Duodenal mucosa (tissue), 2 donors: ENCODE results near the gene EYA3.

Experiments
- H3K27ac ChIP-seq: one replicate; pipeline ENCODE4 v1.7.0; 2013; ENCODE audit warnings: low read depth, low read length
- H3K27me3 ChIP-seq, 2 donors: one replicate each; pipeline ENCODE4 v1.7.0; 2013; ENCODE audit warnings: low read length in 2 of 2, control low read depth in 1 of 2; ENCODE audit not compliant: insufficient read depth in 2 of 2, control insufficient read depth in 1 of 2
- H3K36me3 ChIP-seq, 2 donors: one replicate each; pipeline ENCODE4 v1.7.0; 2013; ENCODE audit warnings: low read length in 2 of 2, control low read depth in 1 of 2; ENCODE audit not compliant: insufficient read depth in 2 of 2, control insufficient read depth in 1 of 2
- H3K4me1 ChIP-seq, 2 donors: one replicate each; pipeline ENCODE4 v1.7.0; 2013; ENCODE audit warnings: low read length in 2 of 2, control low read depth in 1 of 2; ENCODE audit not compliant: insufficient read depth in 2 of 2, control insufficient read depth in 1 of 2
- H3K4me3 ChIP-seq, 2 donors: one replicate each; pipeline ENCODE4 v1.7.0; 2013; ENCODE audit warnings: low read length in 2 of 2, low read depth in 1 of 2
- H3K9ac ChIP-seq, 2 donors: one replicate each; pipeline ENCODE4 v1.7.0; 2013; ENCODE audit warnings: low read length in 2 of 2, low read depth in 1 of 2
- H3K9me3 ChIP-seq, 2 donors: one replicate each; pipeline ENCODE4 v1.7.0; 2013; ENCODE audit warnings: low read length in 2 of 2, control low read depth in 1 of 2; ENCODE audit not compliant: control insufficient read depth in 1 of 2

EYA3 gene

GRCh38 chr1:28073867-28074266 is 14.5 kb downstream of the EYA3 start:
- Histone ChIP-seq H3K27me3 (no peaks in the 10 kb centered on the region), H3K9ac (no peak overlapping the region), H3K4me1 (peaks cover 15 to 37% of the 10 kb centered on the region in 2 donors)

GRCh38 chr1:28071813-28072212 is 16.6 kb downstream of the EYA3 start:
- no peak overlapping the region for H3K27ac ChIP-seq
- no peaks in the 10 kb centered on the region for H3K9me3 ChIP-seq
- no peak overlapping the region for H3K4me3 ChIP-seq
- no peaks in the 10 kb centered on the region for H3K36me3 ChIP-seq
- no peak overlapping the region for H3K9ac ChIP-seq
- H3K4me1 ChIP-seq = peaks cover 11 to 39% of the 10 kb centered on the region in 2 donors
- no peaks in the 10 kb centered on the region for H3K27me3 ChIP-seq

More at GRCh38 chr1:28073867-28074266, 14.5 kb downstream of the EYA3 start:
- Histone ChIP-seq H3K4me3 (no peak overlapping the region), H3K36me3 (peaks cover 0 to 3% of the 10 kb centered on the region in 2 donors), H3K27ac (no peak overlapping the region), H3K9me3 (no peaks in the 10 kb centered on the region)

- Histone ChIP-seq H3K9ac (no peak overlapping the region), H3K9me3 (no peaks in the 10 kb centered on the region), H3K4me3 (no peak overlapping the region), H3K36me3 (no peaks in the 10 kb centered on the region), H3K4me1 (peaks cover 11 to 39% of the 10 kb centered on the region in 2 donors), H3K27me3 (no peaks in the 10 kb centered on the region), H3K27ac (no peak overlapping the region)
Observed at GRCh38 chr1:28070725-28071593, 17.5 kb downstream of the EYA3 start.

- no peak overlapping the region for H3K4me3 ChIP-seq
- H3K36me3 ChIP-seq = no peaks in the 10 kb centered on the region
- H3K27ac ChIP-seq = no peak overlapping the region
- no peak overlapping the region for H3K9ac ChIP-seq
- H3K27me3 ChIP-seq = no peaks in the 10 kb centered on the region
- H3K9me3 ChIP-seq = no peaks in the 10 kb centered on the region
- peaks cover 6 to 22% of the 10 kb centered on the region in 2 donors for H3K4me1 ChIP-seq
Observed at GRCh38 chr1:28067523-28068090, 20.8 kb downstream of the EYA3 start.

GRCh38 chr1:28066393-28067154 is 21.8 kb downstream of the EYA3 start:
- no peak overlapping the region for H3K4me3 ChIP-seq
- H3K36me3 ChIP-seq = no peaks in the 10 kb centered on the region
- H3K4me1 ChIP-seq = peaks cover 2 to 17% of the 10 kb centered on the region in 2 donors
- no peak overlapping the region for H3K27ac ChIP-seq
- H3K27me3 ChIP-seq = no peaks in the 10 kb centered on the region
- no peak overlapping the region for H3K9ac ChIP-seq
- no peaks in the 10 kb centered on the region for H3K9me3 ChIP-seq

- peak overlapping the region in 1 of 2 donors; percentile 29 for H3K4me3 ChIP-seq
- H3K27ac ChIP-seq = no peak overlapping the region
- no peaks in the 10 kb centered on the region for H3K36me3 ChIP-seq
- no peaks in the 10 kb centered on the region for H3K27me3 ChIP-seq
- peaks cover 0 to 9% of the 10 kb centered on the region in 2 donors for H3K4me1 ChIP-seq
- no peak overlapping the region for H3K9ac ChIP-seq
- H3K9me3 ChIP-seq = no peaks in the 10 kb centered on the region
Observed at GRCh38 chr1:28064064-28064463, 24.3 kb downstream of the EYA3 start.

GRCh38 chr1:28062806-28063205 is 25.6 kb downstream of the EYA3 start:
- Histone ChIP-seq H3K4me3 (no peak overlapping the region), H3K9ac (no peak overlapping the region), H3K9me3 (no peaks in the 10 kb centered on the region), H3K4me1 (peaks cover 0 to 14% of the 10 kb centered on the region in 2 donors), H3K27me3 (no peaks in the 10 kb centered on the region), H3K36me3 (no peaks in the 10 kb centered on the region), H3K27ac (no peak overlapping the region)

- Histone ChIP-seq H3K27me3 (no peaks in the 10 kb centered on the region), H3K9me3 (no peaks in the 10 kb centered on the region), H3K4me1 (peaks cover 7 to 24% of the 10 kb centered on the region in 2 donors), H3K36me3 (no peaks in the 10 kb centered on the region), H3K4me3 (no peak overlapping the region), H3K27ac (no peak overlapping the region), H3K9ac (no peak overlapping the region)
Observed at GRCh38 chr1:28058971-28059878, 29.2 kb downstream of the EYA3 start.

- no peak overlapping the region for H3K4me3 ChIP-seq
- H3K4me1 ChIP-seq = peaks cover 7 to 24% of the 10 kb centered on the region in 2 donors
- H3K27ac ChIP-seq = no peak overlapping the region
Observed at GRCh38 chr1:28058168-28058567, 30.2 kb downstream of the EYA3 start.

More at GRCh38 chr1:28058168-28058567, 30.2 kb downstream of the EYA3 start:
- Histone ChIP-seq H3K27me3 (no peaks in the 10 kb centered on the region), H3K9me3 (no peaks in the 10 kb centered on the region), H3K9ac (no peak overlapping the region), H3K36me3 (no peaks in the 10 kb centered on the region)
